GM21367 (cell line): ENCODE results near the gene ATP13A2.
"Not testable (repeated sequence)": the region's sequence is repeated elsewhere in the genome, so short reads cannot be mapped to it uniquely, and the experiment has no call there.

ENCODE experiments used
- ATAC-seq: cut with Tn5 transposase; IDR thresholded peaks from one replicate; pipeline ENCODE4 v1.9.1; 2021; ENCODE audit not compliant: unreplicated experiment

ATP13A2 gene

DNA sequence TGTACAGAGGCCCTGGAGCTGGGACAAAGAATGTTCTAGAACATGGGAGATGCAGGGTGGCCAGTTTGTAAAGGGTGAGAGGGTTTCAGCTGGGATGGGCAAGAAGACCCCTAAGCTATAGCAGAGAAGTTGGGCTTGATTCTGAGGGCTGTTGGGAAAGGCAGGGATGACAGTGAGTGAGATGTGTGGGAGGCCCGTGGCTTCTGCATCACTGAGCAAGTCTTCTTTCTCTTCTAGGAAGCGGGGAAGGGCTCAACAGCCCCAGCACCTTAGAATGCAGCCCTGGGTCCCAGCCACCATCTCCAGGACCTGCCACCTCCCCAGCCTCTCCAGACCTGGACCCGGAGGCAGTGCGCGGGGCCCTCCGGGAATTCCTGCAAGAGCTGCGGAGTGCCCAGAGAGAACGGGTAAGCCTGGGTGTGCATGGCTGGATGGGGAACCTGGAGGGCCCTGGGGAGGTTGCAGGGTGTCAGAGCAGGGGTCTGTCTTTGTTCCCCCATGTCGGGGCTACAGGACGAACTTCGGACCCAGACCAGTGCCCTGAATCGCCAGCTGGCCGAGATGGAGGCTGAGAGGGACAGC, 46.2 kb downstream of the ATP13A2 start:
- ATAC-seq = no peak

DNA sequence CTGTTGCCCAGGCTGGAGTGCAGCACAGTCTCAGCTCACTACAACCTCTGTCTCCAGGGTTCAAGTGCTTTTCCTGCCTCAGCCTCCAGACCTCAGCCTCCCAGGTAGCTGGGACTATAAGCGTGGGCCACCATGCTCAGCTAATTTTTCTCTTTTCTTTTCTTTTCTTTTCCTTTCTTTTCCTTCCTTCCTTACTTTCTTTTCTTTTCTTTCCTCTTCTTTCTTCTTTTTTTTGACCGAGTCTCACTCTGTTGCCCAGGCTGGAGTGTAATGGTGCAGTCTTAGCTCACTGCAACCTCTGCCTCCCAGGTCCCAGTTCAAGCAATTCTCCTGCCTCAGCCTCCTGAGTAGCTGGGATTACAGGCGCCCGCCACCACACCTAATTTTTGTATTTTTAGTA, 47.6 kb downstream of the ATP13A2 start:
- not testable (repeated sequence) for ATAC-seq

DNA sequence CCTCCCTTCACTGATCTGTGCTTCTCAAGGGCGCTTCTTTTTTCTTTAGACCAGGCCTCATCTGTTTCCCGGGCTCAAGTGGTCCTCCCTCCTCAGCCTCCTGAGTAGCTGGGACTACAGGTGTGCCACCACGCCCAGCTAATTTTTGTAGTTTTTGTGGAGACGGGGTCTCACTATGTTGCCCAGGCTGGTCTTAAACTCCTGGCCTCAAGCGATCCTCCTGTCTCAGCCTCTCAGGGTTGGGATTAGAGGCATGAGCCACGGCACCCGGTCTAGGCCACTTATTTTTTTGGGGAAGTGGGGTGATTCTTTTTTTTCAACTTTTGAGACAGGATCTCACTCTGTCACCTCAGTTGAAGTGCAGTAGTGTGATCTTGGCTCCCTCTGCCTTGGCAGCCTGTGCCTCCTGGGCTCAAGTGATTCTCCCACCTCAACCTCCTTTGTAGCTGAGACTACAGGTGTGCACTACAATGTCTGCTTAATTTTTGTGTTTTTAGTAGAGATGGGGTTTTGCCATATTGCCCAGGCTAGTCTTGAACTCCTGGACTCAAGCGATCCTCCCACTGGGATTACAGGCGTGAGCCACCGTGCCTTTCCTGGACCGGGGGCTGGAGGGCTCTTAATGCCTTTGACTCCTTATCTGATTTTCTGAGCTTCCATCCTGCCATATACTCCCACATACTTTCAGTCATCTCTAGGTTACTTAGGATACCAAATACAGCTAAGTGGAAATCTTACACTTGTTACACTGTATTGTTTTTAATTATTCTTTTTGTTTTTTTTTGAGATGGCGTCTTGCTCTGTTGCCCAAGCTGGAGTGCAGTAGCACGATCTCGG, 50.2 kb downstream of the ATP13A2 start:
- ATAC-seq = no peak

DNA sequence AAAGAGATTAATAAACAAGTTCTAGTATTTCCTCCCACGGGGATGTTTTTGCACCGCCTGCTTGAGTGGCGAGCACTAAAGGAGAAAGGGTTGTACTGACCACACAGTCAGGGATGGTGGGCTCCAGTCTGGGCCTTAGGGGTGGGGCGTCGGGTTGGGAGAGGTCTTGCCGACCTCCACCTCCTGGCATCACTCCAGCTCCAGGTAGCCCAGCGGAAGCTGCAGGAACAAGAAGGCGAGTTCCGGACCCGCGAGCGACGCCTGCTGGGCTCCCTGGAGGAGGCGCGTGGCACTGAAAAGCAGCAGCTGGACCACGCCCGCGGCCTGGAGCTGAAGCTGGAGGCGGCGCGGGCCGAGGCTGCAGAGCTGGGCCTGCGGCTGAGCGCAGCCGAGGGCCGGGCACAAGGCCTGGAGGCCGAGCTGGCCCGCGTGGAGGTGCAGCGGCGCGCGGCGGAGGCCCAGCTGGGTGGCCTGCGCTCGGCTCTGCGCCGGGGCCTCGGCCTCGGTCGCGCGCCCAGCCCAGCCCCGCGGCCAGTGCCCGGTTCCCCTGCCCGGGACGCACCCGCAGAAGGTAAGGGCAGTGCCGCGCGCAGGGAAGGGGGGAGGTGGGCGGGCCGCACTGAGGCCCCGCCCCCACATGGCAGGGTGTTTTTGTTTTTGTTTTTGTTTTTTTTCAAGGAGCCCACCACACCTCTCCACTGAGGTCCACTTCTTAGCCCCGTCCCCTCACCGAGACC, 51.0 kb downstream of the ATP13A2 start:
- peak; percentile 80 for ATAC-seq

DNA sequence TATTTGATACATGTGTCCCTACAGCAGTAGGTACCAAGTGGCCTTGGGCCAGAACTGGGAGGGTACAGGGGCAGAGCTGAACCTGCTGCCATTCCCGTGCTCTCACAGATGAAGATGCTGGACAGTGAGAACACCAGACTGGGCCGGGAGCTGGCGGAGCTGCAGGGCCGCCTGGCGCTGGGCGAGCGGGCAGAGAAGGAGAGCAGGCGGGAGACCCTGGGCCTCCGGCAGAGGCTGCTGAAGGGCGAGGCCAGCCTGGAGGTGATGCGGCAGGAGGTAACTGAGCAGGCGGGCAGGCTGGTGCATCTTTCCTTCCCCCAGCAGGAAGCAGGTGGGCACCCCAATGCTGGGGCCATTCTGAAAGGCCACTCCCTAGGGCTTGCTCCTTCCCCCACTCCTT, 53.3 kb downstream of the ATP13A2 start:
- no peak for ATAC-seq

DNA sequence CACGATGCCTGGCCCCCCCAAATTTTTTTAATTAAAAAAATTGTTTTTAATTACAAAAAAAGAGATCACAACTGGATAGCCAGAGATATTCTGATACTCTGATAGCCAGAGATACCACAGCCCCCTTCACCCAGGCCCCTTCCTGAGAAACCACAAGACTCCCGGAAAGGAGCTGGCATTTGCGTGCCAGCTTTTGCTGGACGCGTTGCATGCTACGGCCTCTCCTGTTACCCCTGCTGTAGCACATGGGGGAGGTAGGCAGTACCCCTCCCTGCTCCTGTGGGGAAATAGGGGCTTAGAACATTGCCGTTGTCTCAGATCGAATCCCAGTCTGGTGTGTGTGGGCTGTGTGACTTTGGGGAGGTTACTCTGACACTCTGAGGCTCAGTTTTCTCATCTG, 54.0 kb downstream of the ATP13A2 start:
- no peak for ATAC-seq

DNA sequence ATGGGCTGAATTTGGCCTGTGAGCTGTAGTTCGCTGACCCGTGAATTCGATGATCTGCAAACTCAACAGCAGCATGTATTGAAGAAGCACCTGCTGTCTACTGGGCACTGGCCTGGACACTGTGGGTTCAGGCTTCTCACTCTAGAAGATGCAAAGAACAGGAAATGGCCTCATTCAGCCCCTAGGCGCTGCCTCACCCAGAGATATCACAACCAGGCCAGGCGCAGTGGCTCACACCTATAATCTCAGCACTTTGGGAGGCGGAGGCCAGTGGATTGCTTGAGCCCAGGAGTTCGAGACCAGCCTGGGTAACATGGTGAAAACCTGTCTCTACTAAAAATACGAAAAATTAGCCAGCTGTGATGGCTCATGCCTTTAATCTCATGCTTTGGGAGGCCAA, 55.0 kb downstream of the ATP13A2 start:
- no peak for ATAC-seq

DNA sequence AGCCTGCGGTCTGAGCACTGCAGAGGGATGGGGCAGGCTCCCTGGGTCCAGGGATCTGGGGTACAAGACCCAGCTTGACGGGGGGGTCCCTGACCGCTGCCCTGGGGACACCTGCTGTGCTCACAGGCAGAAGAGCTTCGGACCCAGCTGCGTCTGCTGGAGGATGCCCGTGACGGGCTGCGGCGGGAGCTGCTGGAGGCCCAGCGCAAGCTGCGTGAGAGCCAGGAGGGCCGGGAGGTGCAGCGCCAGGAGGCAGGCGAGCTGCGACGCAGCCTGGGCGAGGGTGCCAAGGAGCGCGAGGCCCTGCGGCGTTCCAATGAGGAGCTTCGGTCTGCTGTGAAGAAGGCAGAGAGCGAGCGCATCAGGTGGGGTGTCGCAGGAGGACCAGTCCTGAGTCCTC, 56.5 kb downstream of the ATP13A2 start:
- no peak for ATAC-seq

DNA sequence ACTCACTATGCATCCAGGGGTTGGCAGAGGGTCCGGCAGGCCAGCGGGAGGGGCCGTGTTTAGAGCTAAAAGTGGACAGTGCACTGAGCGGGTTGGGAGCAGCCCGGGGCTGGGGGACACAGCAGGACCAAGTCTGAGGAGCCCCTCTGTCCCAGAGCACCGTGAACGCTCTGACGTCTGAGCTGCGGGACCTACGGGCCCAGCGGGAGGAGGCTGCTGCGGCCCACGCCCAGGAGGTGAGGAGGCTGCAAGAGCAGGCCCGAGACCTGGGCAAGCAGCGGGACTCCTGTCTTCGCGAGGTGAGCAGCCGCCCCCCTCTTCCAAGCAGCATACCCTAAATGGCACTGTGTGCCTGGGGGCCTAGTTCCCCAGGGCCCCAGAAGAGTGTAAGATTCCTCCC, 57.1 kb downstream of the ATP13A2 start:
- no peak for ATAC-seq

DNA sequence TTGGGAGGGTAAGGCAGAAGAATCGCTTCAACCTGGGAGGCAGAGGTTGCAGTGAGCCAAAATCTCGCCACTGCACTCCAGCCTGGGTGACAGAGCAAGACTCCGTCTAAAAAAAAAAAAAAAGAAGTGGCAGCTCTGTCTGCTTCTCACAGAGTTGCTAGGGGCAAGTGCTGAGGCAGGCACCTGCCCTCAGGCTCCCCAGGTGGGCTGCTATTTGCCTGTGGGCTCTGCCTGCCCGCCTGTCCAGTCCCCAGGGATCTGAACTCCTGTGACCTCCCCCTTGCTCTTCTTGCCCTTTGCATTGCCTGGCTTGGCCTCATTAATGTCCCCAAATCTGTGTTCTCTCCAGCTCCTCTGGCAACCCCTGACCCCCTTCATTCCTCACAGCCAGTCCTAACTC, 59.4 kb downstream of the ATP13A2 start:
- ATAC-seq = not testable (repeated sequence)

DNA sequence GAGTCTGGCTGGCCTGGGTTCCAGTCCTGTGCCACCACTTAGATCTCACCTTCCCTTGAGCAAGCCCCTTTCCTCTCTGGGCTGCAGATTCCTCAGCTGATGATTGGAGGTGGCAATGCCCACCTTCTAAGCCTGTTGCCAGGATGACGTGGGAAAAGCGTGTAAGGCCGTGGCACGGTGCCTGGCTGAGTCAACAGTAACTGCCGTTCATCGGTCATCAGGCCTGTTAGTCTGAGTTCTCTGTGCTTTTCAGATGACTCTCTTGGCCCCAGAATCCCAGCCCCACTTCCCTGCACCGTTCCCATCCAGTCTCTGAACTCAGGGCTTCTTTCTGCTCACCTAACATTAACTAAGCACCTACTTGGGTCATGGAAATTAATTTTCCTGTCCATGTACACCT, 62.7 kb downstream of the ATP13A2 start:
- not testable (repeated sequence) for ATAC-seq

DNA sequence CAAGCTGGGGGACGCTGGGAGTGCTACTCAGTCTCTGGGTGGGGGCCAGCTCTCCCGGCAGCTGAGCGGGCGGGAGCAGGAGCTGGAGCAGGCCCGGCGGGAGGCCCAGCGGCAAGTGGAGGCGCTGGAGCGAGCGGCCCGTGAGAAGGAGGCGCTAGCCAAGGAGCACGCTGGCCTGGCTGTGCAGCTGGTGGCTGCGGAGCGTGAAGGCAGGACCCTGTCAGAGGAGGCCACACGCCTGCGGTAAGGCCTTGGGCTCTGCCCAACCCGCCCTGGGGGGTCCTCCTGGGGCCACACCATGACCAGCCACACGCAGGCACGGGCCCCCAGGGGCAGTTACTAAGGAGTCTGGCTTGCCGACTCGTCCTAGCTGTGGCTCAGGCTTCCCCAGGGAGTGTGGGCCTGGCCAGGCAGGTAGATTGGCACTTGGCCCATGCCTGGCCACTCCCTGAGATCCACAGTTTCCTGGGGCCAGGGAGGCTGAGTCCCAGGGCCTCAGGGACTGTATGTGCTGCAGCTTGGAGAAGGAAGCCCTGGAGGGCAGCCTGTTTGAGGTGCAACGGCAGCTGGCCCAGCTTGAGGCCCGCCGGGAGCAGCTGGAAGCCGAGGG, 63.3 kb downstream of the ATP13A2 start:
- ATAC-seq = not testable (repeated sequence)

DNA sequence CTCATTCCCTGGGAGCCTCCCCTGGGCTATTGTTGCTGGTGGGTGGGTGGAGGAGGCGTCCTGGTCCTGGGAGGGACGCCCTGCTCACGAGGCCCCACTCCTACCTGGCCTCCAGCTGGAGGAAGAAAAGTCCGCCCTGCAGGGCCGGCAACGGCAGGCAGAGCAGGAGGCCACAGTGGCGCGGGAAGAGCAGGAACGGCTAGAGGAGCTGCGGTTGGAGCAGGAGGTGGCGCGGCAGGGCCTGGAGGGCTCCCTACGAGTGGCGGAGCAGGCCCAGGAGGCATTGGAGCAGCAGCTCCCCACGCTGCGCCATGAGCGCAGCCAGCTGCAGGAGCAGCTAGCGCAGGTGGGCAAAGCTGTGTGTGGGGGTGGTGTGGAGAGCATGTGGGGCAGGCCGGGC, 65.1 kb downstream of the ATP13A2 start:
- ATAC-seq = no peak

DNA sequence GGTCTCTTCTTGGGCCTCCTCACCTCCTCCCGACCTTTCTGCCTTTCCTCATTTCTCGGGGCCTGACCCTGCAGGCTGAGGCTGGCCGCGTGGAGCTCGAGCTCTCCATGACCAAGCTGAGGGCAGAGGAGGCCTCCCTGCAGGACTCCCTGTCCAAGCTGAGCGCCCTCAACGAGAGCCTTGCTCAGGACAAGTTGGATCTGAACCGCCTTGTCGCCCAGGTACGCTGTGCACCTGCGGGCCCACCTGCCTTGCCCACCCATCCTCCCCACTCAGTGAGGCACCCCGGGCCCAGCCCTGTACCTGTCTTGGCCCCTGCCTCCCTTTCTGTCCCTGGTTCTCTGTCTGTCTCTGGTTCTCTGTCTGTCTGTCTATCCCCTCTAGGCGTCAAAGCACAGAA, 65.5 kb downstream of the ATP13A2 start:
- ATAC-seq = not testable (repeated sequence)

DNA sequence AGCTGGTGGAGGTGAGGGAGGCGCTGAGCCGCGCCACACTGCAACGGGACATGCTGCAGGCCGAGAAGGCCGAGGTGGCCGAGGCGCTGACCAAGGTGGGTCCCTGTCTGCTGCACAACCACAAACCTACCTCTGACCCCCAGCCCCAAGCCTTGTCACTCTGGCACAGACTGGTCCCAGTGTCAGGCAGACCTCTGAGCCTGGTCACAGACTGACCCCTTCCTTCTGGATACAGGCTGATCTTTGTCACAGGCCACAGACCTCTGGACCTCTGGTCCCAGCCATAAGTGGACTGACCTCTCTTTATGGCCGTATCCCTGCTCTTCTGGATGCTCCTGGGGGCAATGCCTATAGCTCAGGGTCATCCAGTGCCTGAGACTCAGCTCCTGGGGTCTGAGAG, 66.2 kb downstream of the ATP13A2 start:
- not testable (repeated sequence) for ATAC-seq

DNA sequence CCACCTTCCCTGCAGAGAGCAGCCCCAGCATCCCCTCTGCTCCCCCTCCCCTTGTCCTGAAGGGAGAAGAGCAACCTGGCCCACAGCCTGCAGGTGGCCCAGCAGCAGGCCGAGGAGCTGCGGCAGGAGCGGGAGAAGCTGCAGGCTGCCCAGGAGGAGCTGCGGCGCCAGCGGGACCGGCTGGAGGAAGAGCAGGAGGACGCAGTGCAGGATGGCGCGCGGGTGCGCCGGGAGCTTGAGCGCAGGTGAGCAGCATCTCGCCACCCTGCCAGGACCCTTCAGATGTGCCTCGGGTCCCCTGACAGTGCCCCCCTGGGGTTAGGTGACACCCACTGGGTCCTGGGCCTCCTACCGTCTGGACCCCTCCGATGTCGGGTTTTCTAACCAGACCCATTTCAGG, 67.7 kb downstream of the ATP13A2 start:
- ATAC-seq = no peak

DNA sequence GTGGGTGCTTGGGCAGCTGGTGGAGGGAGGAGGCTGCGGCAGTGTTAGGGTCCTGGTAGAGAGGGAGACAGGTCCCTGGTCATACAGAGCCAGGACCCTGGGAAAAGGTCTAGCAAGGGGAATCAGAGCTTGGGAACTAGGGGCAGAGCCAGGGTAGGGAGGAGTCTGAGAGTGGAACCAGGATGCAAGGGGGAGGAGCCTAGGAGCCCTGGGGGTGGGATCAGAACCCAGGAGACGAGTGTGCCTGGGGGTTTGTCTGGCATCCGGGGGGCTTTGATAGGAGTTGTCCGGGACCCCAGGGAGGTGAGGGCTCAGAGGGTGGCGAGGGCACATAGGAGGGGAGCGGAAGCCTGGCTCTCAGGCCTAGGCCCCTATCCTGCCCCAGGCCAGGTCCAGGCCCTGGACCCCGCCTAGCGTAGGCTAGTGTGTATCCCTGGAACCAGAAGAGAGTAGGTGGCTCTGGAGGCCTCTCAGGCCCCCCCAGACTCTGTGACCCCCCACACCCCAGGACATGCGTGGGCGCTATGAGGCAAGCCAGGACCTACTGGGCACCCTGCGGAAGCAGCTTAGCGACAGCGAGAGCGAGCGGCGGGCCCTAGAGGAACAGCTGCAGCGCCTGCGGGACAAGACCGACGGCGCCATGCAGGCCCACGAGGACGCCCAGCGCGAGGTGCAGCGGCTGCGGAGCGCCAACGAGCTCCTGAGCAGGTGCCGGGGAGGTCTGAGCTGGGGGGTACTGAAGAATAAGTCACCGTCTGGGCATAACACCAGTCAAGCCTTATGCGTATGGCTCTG, 72.1 kb downstream of the ATP13A2 start:
- ATAC-seq = not testable (repeated sequence)

DNA sequence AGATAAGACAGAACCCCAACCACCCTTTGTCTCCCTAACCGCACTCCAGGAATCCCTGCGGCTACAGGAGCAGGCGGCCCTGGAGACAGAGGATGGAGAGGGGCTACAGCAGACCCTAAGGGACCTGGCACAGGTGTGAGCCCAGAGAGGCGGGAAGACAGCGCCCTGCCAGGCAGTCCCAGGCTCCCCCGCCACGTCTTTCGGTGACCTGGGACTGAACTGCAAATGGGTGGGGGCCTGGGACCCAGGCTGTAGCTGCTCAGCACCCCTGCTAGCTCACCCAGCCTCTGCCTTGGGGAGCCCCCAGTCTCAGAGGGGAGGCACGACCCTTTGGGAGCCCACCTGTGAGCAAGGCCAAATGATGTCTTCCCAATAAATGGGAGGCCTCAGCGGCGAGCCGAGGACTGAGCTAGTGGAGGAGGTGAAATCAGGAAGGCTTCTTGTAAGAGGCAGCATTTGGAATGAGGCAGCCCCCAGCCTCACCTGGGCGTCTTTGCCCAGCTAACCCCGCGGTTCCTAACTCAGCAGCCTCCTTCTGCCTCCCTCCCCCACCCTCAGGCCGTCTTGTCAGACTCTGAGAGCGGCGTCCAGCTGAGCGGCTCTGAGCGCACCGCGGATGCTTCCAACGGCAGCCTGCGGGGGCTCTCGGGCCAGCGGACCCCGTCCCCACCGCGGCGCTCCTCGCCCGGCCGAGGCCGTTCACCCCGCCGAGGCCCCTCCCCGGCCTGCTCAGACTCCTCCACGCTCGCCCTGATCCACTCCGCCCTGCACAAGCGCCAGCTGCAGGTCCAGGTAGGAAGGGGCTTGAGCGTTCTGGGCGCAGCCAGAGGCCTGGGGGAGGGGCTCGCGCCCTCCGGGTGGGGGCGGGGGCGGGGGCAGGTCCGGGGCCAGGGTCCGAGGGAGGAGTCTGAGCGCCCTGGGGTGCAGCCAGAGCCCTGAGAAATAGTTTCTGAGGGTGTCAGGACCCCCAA, 73.1 kb downstream of the ATP13A2 start:
- ATAC-seq = no peak

DNA sequence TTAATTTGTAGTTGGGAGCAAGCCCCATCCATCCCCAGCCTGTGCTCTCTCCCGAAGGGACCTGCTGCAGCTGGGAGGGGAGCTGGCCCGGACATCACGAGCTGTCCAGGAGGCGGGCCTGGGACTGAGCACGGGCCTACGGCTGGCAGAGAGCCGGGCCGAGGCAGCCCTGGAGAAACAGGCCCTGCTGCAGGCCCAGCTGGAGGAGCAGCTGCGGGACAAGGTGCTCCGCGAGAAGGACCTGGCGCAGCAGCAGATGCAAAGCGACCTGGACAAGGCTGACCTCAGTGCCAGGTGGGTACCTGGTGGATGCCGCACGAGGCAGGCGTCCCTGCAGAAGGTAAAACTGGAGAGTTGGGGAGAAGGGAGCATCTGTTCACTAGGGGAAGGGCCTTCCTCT, 75.1 kb downstream of the ATP13A2 start:
- ATAC-seq = not testable (repeated sequence)
